ENCODE results near the gene MYH11.
"Not testable (repeated sequence)": the region's sequence is repeated elsewhere in the genome, so short reads cannot be mapped to it uniquely, and the experiment has no call there.

MYH11 gene

DNA sequence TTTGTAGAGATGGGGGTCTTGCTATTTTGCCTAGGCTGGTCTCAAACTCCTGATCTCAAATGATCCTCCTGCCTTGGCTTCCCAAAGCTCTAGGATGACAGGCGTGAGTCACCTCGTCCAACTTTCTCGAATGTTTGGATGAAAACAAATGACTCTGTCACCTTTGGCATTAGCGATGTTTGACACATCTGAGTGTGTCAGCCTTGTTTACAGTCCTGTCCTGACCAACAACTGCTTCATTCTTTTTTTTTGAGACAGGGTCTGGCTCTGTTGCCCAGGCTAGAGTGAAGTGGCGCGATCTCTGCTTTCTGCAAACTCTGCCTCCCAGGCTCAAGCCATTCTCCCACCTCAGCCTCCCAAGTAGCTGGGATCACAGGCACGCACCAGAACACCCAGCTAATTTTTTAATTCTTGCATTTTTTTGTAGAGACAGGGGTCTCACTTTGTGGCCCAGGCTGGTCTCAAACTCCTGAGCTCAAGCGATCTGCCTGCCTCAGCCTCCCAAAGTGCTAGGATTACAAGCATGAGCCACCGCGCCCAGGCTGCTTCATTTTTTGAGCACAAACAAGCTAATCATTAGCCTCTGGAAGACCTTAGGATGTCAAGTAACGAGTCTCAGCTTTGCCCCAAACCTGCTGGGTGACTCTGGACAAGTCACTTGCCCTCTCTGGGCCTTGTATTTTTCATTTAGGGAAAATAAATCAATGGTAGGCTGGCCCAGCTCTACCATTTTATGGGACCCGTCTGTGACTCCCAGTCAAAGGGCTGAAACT lies 7.4 kb downstream of the MYH11 start:
- no peak for DNase-seq (ENCODE audit: low read depth)

DNA sequence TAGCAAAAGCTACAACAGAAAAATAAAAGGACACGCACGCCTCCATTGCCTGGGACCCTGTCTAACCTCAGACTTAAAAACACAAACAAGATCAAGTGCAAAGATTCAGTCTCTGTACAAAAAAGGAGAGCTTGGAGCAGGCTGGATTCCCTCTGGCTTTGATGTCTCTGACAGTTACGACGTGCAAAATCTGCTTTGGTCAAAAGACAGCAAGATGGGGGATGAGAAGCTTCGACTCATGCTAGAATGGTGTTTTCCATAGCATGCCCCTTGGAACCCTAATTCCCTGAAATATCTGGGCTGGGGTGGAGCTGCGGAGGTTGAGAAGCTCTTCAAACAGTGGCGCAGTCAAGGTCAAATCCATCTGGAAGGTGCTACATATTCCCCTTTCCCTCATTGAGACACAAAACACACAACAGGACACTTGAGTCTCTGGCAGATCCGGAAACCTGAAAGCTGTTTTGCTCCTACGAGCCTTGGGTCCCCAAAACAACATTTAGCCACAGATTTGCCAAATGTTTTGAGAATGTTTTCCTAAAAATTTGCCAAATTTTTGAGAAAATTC lies 9.1 kb downstream of the MYH11 start:
- no peak for DNase-seq (ENCODE audit: low read depth)

More for the DNA sequence above, 7.4 kb downstream of the MYH11 start:
- no peak overlapping the region for H3K4me3 ChIP-seq (ENCODE audit: low read depth, low read length)

DNA sequence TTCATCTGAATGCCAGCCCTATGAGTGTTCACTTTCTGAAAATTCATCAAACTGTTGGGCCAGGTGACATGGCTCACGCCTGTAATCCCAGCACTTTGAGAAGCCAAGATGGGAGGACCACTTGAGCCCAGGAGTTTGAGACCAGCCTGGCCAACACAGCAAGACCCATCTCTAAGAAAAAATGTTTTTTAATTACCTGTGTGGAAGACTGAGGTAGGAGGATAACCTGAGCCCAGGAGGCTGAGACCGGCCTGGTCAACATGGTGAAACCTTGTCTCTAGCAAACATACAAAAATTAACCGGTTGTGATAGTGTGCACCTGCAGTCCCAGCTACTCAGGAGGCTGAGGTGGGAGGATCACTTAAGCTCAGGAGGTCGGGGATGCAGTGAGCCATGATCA lies 10.3 kb downstream of the MYH11 start:
- no peak overlapping the region for H3K4me3 ChIP-seq (ENCODE audit: low read depth, low read length)
- no peak for DNase-seq (ENCODE audit: low read depth)

More for the DNA sequence above, 9.1 kb downstream of the MYH11 start:
- H3K4me3 ChIP-seq (ENCODE audit: low read depth, low read length) = no peak overlapping the region

DNA sequence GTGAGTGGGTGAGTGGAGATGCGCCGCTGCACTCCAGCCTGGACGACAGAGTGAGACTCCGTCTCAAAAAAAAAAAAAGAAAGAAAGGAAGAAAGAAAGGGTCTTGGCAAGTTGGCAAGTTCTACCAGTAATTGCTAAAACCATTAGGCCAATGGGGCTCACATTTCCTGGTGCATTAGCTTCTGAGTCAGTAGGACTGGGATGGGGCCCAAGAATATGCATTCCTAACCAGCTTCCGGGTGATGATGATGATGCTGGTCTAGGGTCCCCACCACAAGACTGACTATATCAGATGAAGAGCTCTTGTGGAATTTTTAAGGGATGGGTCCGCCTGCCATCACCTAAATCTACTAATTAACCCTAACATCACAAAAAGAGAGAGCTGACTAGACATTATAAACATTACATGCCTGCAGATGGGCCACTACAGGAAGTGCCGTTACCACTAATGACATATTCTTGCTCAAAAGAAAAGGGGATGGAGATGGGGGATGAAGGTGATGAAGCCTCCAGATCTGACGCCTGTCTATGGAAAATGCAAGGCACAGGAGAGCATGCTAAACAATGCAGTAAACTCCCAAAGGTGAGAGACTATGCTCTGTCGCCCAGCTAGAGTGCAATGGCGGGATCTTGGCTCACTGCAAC lies 13.1 kb downstream of the MYH11 start:
- H3K4me3 ChIP-seq (ENCODE audit: low read depth, low read length) = no peak overlapping the region
- DNase-seq (ENCODE audit: low read depth) = no peak

DNA sequence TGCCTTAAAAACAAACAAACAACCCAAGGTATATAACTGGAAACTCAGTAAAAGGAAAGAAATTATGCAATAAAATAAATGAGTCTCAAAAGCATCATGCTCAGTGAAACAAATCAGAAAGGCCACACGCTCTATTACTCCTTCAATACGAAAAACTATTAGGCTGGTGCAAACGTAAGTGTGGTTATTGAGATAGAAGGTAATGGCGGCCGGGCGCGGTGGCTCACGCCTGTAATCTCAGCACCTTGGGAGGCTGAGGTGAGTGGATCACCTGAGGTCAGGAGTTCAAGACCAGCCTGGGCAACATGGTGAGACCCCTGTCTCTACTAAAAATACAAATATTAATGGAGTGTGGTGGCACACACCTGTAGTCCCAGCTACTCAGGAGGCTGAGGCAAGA lies 17.6 kb downstream of the MYH11 start:
- not testable (repeated sequence) for DNase-seq (ENCODE audit: low read depth); H3K4me3 ChIP-seq (ENCODE audit: low read depth, low read length)

DNA sequence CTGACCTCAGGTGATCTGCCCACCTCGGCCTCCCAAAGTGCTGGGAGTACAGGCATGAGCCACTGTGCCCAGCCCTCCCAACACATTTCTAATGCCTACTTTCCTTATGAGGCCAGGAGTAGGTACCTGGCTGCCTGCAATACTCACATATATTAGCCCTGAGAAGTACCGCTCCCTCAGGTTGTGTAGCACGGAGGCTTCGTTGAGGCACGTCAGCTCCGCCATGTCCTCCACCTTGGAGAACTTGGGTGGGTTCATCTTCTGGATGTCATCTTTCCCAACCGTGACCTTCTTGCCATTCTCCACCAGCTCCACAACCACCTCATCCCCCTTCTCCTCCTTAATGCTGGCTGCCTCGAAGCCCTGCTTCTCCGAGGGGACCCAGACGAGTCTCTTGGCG lies 19.1 kb downstream of the MYH11 start:
- no peak for DNase-seq (ENCODE audit: low read depth)
- no peak overlapping the region for H3K4me3 ChIP-seq (ENCODE audit: low read depth, low read length)

DNA sequence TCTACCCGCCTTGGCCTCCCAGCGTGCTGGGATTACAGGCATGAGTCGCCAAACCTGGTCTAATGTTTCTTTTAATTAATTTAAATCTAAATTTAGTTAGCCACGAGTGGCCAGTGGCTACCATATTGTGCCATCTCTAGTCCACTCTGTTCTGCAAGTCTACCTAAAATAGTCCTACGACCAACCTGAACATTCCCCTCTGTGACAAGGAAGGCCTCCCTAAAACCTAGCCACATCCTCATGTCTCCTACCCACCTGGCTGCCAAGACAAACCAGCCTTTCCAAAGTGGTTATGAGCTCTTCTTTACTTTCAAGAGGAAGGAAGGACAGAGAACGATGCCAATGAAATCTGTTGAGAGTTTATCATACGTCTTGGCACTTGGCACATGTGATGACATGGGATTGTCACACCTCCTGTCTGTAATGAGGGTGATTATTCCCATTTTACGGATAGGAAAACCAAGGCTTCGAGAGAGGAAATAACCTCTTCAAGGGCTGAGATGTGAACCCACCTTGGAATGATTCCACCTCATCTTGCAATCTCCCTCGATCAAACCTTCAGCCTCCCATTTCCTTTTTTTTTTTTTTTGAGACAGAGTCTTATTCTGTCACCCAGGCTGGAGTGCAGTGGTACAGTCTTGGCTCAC lies 19.7 kb downstream of the MYH11 start:
- no peak overlapping the region for H3K4me3 ChIP-seq (ENCODE audit: low read depth, low read length)
- DNase-seq (ENCODE audit: low read depth) = no peak

DNA sequence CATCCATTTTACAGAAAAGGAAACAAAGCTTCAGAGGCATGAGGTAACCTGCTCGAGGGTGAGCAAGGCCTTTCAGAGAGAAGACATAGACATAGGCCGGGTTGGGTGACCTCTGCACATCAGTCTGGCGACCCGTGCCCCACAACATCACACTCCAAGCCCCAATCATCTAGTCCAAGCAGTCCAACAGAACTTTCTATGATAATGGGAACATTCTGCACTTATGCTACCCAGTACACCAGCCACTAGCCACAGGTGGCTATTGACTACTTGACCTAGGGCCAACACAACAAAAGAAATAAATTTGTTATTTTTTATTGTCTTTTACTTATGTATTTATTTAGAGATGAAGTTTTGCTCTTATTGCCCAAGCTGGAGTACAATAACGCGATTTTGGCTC lies 20.8 kb downstream of the MYH11 start:
- no peak overlapping the region for H3K4me3 ChIP-seq (ENCODE audit: low read depth, low read length)
- no peak for DNase-seq (ENCODE audit: low read depth)

DNA sequence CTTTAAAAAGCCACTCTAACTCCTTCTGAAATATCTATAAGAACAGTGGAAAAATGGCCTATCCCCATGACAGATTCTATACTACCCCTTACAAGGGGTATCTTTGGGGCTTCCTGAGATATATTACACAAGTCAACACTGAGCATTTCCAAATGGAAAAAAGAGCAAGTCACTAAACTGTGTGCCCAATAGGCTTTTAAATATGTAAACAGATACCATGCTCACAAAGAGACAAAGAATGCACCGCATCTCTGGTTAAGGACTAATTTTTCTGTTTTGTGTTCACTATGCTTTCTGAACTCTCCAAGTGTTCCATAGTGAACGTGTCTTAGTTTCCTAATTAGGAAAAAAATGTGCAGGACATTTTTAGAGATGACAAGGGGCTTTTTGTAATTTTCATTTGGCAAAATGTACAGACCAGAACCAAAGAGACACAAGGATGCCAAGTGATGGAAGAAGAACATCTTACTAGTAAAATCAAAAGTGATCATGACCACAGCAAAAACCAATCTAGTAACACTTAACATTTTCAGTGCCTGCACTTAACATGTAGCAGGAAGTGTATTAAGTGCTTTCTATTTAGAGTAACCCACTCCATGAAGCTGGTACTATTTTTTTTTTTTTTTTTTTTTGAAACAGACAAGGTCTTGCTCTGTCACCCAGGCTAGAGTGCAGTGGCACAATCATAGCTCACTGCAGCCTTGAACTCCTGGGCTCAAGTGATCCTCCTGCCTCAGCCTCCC lies 21.5 kb downstream of the MYH11 start:
- H3K4me3 ChIP-seq (ENCODE audit: low read depth, low read length) = no peak overlapping the region
- no peak for DNase-seq (ENCODE audit: low read depth)

DNA sequence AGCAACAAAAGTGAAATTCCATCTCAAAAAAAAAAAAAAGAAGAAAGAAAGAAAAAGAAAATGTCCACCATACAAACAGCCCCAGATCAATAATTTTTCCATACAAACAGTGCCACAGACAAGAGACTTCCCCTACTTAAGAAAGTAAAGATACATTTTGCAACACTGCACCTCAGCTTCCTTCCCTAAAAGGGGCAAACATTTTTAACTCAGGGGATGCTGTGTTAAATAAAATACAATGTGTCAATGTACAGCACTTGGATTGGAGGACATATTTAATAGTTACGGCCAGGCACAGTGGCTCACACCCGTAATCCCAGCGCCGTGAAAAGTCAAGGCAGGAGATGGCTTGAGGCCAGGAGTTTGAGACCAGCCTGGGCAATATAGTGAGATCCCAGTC lies 22.3 kb downstream of the MYH11 start:
- no peak for DNase-seq (ENCODE audit: low read depth)

DNA sequence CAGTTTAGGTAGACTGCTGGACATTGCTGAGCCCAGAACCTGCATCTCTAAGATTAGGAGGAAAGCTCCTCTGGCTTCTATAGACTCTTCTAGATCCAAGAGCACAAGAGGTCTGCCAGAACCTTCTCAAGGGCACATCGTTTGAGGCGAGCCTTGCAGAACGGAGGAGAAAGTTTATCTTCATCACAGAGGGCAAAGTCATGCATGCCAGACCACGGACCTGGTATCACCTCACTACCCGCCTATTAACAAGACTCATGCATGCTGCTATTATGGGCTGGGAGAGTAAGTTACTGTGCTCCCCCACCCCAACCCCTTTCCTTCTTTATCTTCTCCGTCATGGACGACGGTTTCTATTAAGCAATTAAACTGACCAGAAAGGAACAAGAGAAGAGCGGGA lies 23.3 kb downstream of the MYH11 start:
- no peak for DNase-seq (ENCODE audit: low read depth)
- H3K4me3 ChIP-seq (ENCODE audit: low read depth, low read length) = no peak overlapping the region

More for the DNA sequence above, 22.3 kb downstream of the MYH11 start:
- H3K4me3 ChIP-seq (ENCODE audit: low read depth, low read length) = no peak overlapping the region

DNA sequence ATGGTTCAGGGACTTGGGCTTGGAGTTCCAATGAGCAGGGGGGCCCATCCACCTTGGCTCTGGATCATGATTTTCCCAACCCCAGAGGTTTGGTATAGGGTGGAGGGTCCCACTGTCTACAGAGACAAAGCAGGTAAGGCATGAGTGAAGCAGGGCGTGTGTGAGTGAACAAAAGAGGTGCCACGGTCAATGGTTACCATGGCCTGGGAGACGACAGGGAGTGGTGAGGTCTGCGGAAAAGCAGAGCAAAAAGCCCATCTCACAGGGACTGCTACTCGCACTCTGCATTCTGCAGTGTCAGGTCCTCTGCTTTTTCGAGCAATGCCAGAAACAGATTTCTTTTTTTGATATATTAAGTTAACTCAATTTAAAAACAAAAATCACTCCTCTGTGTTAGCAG lies 24.6 kb downstream of the MYH11 start:
- DNase-seq (ENCODE audit: low read depth) = no peak

DNA sequence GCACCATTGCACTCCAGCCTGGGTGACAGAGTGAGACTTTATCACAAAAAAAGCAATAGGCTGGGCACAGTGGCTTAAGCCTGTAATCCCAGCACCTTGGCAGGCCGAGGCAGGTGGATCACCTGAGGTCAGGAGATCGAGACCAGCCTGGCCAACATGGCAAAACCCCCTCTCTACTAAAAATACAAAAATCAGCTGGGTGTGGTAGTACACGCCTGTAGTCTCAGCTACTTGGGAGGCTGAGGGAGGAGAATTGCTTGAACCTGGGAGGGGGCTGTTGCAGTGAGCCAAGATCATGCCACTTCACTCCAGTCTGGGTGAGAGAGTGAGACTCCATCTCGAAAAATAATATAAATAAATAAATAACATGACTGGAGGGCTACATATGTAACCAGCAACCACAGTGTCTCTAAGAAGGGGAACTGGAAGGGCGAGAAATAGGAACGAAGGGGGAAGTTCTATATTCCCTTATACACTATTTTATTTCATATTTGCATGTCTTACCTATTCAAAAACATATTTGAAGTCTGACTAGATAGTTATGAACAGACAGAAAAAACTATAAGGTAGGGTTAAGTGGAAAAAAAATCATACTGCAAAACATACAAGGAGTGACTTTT lies 25.9 kb downstream of the MYH11 start:
- no peak for DNase-seq (ENCODE audit: low read depth)
- no peak overlapping the region for H3K4me3 ChIP-seq (ENCODE audit: low read depth, low read length)

More for the DNA sequence above, 24.6 kb downstream of the MYH11 start:
- no peak overlapping the region for H3K4me3 ChIP-seq (ENCODE audit: low read depth, low read length)

DNA sequence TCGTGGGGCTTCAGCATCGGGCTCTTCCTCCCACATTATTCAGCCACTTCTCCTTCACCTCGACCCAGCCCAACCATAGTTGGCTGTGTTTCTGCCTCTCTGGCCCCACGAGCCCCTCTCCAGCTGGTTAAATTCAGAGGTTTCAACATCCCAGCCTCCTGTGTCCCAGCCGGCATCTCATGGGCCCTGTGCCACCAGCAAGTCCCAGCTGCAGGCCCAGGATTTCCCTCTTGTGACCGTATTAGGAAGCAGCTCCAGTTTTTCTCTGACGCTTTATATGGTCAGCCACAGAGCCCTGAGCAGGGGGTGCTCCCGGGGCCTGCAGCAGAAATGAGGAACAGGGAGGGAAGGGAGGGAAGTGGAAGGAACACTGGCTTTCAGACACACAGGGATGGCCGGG lies 27.4 kb downstream of the MYH11 start:
- no peak for DNase-seq (ENCODE audit: low read depth)

DNA sequence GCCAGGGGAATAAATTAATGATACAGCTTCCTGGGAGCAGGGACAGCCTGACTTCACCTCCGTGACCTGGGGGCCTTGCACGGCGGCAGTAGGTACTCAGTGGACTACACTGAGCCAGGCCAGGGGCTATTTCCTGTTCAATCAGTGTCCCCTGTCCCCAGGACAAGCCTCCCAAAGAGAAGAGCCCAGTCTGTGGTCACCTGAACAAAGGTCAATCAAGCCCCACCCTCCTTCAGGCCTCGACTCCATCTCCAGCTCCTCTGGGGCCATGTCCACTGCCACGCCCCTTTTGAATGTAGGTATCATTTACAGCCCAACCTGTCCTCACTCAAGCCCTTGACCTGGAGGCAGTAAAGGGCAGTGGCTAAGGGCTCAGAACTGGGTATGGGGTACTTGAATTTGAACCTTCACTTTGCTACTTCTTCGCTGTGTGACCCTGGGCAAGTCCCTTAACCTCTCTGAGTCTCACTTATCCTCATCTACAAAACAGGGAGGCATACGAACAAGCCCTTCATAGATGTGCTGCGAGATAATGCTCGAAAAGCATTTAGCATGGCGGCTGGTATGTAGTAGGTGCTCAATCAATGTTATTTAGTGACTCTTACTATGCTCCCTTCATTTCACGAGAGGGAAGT lies 29.0 kb downstream of the MYH11 start:
- no peak overlapping the region for H3K4me3 ChIP-seq (ENCODE audit: low read depth, low read length)
- DNase-seq (ENCODE audit: low read depth) = no peak

More for the DNA sequence above, 27.4 kb downstream of the MYH11 start:
- H3K4me3 ChIP-seq (ENCODE audit: low read depth, low read length) = no peak overlapping the region

DNA sequence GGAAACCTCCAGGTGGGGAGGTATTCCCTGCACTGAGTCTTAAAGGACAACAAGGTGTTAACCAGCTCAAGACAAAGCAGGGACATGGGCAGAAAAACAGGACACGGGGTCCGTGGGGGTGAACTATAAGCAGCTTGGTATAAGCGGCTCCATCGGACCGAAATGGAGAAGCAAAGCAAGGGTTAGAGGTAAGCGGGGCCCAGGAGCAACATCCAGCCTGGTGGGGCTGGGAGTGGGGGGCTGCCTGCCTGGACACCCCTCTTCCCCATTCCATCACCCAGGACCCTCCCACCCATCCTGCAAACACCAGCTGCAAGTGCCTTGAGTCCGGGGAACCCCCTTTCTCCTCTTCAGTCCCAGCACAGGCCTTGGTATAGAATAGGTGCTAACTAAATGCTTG lies 29.5 kb downstream of the MYH11 start:
- H3K4me3 ChIP-seq (ENCODE audit: low read depth, low read length) = no peak overlapping the region
- DNase-seq (ENCODE audit: low read depth) = no peak

DNA sequence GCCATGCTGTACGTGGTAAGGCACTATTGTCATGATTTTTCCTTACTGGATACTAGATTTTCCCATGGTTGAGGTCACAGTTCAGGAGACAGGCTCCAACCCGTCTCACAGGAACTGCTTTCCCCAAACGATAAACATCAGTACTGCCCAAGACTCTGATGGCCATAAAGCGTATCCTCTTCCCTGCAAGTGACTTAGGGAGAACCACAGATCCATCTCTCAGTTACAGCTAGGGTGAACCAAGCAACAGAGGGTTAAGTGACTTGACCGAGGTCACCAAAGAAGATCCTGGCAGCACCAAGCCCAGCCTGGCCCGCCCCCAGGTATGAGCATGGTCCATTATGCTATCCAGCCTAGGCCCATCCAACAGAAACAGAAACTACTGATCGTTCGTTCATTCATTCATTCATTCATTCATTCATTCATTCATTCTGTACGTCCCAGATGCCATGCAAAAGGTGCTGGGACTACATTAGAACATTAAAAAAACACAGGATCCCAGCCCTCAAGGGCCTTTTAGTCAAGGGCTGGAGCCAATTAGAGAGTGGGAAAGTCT lies 31.0 kb downstream of the MYH11 start:
- H3K4me3 ChIP-seq (ENCODE audit: low read depth, low read length) = no peak overlapping the region

DNA sequence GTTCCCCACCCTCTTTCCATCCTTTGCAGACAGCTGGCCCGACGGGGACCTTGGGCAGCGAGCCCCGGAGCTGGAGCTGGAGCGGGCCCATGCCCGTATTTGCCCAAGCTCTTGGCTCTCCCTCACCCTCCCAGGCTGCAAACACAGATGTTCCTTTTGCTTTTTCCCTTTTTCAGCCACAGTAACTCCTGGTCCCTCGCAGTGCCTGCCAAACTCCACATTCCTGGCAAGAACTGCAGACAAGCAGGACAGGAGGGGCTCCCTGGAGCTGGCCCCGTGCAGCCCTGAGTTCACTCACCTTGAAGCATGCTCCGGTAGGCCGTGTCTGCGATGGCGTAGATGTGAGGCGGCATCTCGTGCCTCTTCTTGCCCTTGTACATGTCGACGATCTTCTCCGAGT lies 33.9 kb downstream of the MYH11 start:
- DNase-seq (ENCODE audit: low read depth) = no peak
- no peak overlapping the region for H3K4me3 ChIP-seq (ENCODE audit: low read depth, low read length)

More for the DNA sequence above, 31.0 kb downstream of the MYH11 start:
- no peak for DNase-seq (ENCODE audit: low read depth)
